NB4 (cell line): Measurements from ENCODE around the gene POLG.

Experiments
- DNase-seq: peaks from one replicate; pipeline ENCODE4 v3.0.0; 2010; ENCODE audit warnings: low read depth
- H3K4me3 ChIP-seq: one replicate; pipeline ENCODE4 v1.5.1; 2011; ENCODE audit warnings: mild to moderate bottlenecking, low read depth, low read length, moderate library complexity
- CTCF ChIP-seq: IDR thresholded peaks from one replicate; pipeline ENCODE4 v1.5.1; 2012; ENCODE audit warnings: low read depth, low read length
- MYC ChIP-seq: IDR thresholded peaks from 2 replicates; pipeline ENCODE4 v1.6.1; 2011; ENCODE audit warnings: low read depth, low read length
- POLR2A ChIP-seq: IDR thresholded peaks from 2 replicates; pipeline ENCODE4 v1.6.1; 2011; ENCODE audit warnings: mild to moderate bottlenecking; ENCODE audit not compliant: insufficient read length; ENCODE audit errors: extremely low read depth
- TF ChIP-seq, protein P1 (sequence below): IDR thresholded peaks from 2 replicates; pipeline ENCODE4 v1.6.1; 2011; ENCODE audit warnings: low read depth, low read length

POLG gene

GRCh38 chr15:89361451-89362202 is 27.0 kb upstream of the POLG start:
- TF ChIP-seq MYC: peak; percentile 41; the same call in 1 of the 2 replicates
- TF ChIP-seq CTCF: no peak
- TF ChIP-seq POLR2A: no peak
- TF ChIP-seq, protein P1, sequence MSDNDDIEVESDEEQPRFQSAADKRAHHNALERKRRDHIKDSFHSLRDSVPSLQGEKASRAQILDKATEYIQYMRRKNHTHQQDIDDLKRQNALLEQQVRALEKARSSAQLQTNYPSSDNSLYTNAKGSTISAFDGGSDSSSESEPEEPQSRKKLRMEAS: peak; percentile 64; the same call in 1 of the 2 replicates
- DNase-seq: peak; percentile 82
- no peak overlapping the region for H3K4me3 ChIP-seq

- DNase-seq: no peak
- no peak for TF ChIP-seq POLR2A
- no peak for TF ChIP-seq CTCF
- no peak for TF ChIP-seq MYC
- TF ChIP-seq, protein P1: no peak
- H3K4me3 ChIP-seq: no peak overlapping the region
Measured at GRCh38 chr15:89360294-89360971, 25.8 kb upstream of the POLG start.

DNA sequence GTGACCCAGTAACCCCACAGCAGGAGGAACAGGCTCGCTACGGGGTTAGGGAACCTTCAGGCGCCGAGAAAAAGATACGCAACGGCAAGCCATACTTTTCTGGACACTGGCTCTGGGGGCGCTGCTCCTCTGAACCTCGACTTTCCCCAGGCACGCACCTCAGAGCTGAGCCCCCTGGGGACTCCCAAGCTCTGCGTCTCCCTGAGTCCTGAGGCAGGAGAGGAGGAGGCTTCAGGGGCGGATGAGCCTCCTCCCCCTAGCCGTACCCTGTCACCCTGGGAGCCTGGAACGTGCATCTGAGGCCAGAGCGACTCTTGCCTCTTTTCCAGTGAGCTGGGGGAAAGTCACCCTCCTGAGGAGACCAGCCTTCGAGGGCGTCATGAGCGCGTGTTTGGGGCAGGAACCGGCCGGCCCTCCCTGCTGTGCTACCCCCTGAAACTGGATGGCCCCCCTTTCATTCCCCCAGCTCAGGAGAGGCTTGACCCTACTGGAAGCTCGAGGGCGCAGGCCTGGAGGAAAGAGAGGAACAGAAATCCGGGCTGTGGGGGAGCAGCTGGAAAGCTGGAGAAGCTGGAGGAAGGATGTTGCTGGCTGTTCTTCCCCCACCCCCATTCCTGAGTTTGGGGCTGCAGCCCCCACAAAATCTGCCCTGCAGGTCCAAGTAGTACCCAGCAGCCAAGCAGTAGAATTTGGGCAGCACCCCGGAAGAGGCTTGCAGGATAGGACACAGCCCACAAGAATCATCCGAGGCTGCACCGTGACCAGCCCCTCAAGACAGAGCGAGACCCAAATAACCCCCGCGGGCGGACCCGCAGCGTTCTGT is 25.1 kb upstream of the POLG start:
- no peak overlapping the region for H3K4me3 ChIP-seq
- peak; percentile 32 for DNase-seq
- TF ChIP-seq CTCF: peak; percentile 2
- TF ChIP-seq, protein P1: no peak
- no peak for TF ChIP-seq POLR2A

DNA sequence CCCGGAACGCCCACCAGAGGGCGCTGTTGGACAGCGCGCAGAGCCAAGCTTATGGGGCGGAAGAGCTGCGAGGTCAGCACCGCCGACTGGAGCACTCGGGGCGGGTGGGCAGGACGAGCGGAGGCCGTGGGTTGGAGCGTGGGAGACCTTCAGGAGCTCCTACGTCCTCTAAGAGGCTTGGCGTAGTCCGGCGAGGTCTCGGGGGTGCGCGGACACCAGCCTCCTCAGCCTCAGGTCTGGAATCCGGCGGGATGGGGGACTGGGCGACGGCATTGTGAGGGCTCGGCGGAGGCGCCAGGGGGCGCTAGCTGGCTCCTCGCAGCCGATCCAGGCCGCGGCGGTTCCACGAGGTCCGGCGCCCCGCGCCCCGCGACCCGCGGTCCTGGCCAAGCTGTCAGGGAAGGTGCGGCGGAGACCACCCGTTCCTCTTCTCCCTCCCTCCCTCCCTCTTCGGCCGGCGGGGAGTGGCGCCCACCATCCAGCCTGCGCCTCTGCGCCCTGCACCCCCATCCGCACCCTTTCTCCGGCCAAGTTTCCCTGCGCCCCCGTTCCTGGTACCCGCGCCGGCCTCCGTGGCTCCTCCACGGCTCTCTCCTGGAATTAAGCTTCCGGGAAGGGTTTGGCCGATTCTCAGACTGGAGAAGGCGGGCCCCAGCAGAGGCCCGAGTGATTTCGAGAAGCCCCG is 24.3 kb upstream of the POLG start:
- TF ChIP-seq POLR2A (no peak), CTCF (peak; percentile 54), MYC (peak; percentile 74)
- TF ChIP-seq, protein P1: peak; percentile 32; the same call in 1 of the 2 replicates
- DNase-seq: peak; percentile 86
- H3K4me3 ChIP-seq: peak overlapping the region; percentile 13

DNA sequence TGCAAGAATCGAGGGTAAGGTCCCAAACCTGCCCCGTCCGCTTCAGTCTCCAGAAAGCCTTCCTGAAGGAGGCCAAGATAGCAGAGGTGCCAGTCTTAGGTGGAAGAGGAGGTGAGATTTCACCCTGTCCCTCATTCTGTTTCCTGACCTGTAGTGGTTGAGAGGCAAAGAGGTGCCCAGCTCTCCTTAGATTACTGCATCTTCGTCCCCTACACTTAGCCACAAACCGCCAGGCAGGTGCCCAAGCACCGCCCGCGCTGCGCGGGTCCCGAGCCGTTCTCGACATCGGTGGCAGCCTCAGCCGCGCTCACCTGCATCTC is 23.8 kb upstream of the POLG start:
- no peak for DNase-seq
- no peak overlapping the region for H3K4me3 ChIP-seq
- no peak for TF ChIP-seq POLR2A
- TF ChIP-seq, protein P1: no peak
- no peak for TF ChIP-seq MYC
- no peak for TF ChIP-seq CTCF
